GM18499 (cell line): ENCODE measurements around the gene SH3TC2.
"Not testable (repeated sequence)": the region's sequence is repeated elsewhere in the genome, so short reads cannot be mapped to it uniquely, and the experiment has no call there.

Experiments
- ATAC-seq: cut with Tn5 transposase; IDR thresholded peaks from one replicate; pipeline ENCODE4 v1.9.1; 2021; ENCODE audit warnings: moderate number of reproducible peaks; ENCODE audit not compliant: insufficient read depth, unreplicated experiment

The SH3TC2 gene

GRCh38 chr5:149063017-149063687, at the start of gene SH3TC2:
Gene SH3TC2 (minus strand): TSS chr5:149063062. CDS start chr5:149063022, 40 bp downstream.
- no peak for ATAC-seq

- ATAC-seq: no peak
Measured at GRCh38 chr5:149110406-149110805, 47.5 kb upstream of the SH3TC2 start.

GRCh38 chr5:149108651-149109280, 45.9 kb upstream of the SH3TC2 start:
- ATAC-seq: no peak

- no peak for ATAC-seq
Measured at GRCh38 chr5:149100331-149100730, 37.5 kb upstream of the SH3TC2 start.

- no peak for ATAC-seq
Measured at GRCh38 chr5:149099920-149100319, 37.1 kb upstream of the SH3TC2 start.

GRCh38 chr5:149094996-149095395, 32.1 kb upstream of the SH3TC2 start:
- no peak for ATAC-seq

GRCh38 chr5:149093625-149094024, 30.8 kb upstream of the SH3TC2 start:
- ATAC-seq: no peak

- ATAC-seq: no peak
Measured at GRCh38 chr5:149089796-149090195, 26.9 kb upstream of the SH3TC2 start.

- ATAC-seq: no peak
Measured at GRCh38 chr5:149088686-149089085, 25.8 kb upstream of the SH3TC2 start.

GRCh38 chr5:149083846-149084245, 21.0 kb upstream of the SH3TC2 start:
- ATAC-seq: no peak

GRCh38 chr5:149082271-149082670, 19.4 kb upstream of the SH3TC2 start:
- ATAC-seq: no peak

- no peak for ATAC-seq
Measured at GRCh38 chr5:149080294-149080693, 17.4 kb upstream of the SH3TC2 start.

GRCh38 chr5:149079883-149080282, 17.0 kb upstream of the SH3TC2 start:
- ATAC-seq: no peak

GRCh38 chr5:149074071-149074470, 11.2 kb upstream of the SH3TC2 start:
- ATAC-seq: not testable (repeated sequence)

- no peak for ATAC-seq
Measured at GRCh38 chr5:149073213-149073612, 10.4 kb upstream of the SH3TC2 start.

GRCh38 chr5:149072791-149073190, 9.9 kb upstream of the SH3TC2 start:
- no peak for ATAC-seq

GRCh38 chr5:149072376-149072775, 9.5 kb upstream of the SH3TC2 start:
- ATAC-seq: no peak

GRCh38 chr5:149071756-149072155, 8.9 kb upstream of the SH3TC2 start:
- no peak for ATAC-seq

GRCh38 chr5:149071216-149071615, 8.4 kb upstream of the SH3TC2 start:
- ATAC-seq: no peak

- no peak for ATAC-seq
Measured at GRCh38 chr5:149069711-149070110, 6.8 kb upstream of the SH3TC2 start.

GRCh38 chr5:149063896-149064478, 1.1 kb upstream of the SH3TC2 start:
- no peak for ATAC-seq
